DMS153 treated with DMSO at 0.1 percent for 48 hours (cell line): ENCODE results near the gene ASIC1.
A peak's percentile ranks its signal among the peaks of the same experiment; 100 is the strongest.

Source experiments
- DNase-seq: peaks from one replicate; lab custom pipeline; 2025; ENCODE audit not compliant: unreplicated experiment; lab: John Stamatoyannopoulos, UW

Gene ASIC1

GRCh38 chr12:50040657-50041056, 16.7 kb upstream of the ASIC1 start:
- DNase-seq: no peak

GRCh38 chr12:50041062-50041860, 16.1 kb upstream of the ASIC1 start:
- DNase-seq: no peak

- DNase-seq: no peak
Measured at GRCh38 chr12:50041962-50042361, 15.4 kb upstream of the ASIC1 start.

GRCh38 chr12:50042693-50043092, 14.7 kb upstream of the ASIC1 start:
- DNase-seq: no peak

GRCh38 chr12:50043308-50043707, 14.1 kb upstream of the ASIC1 start:
- DNase-seq: no peak

GRCh38 chr12:50043854-50044253, 13.5 kb upstream of the ASIC1 start:
- no peak for DNase-seq

- DNase-seq: no peak
Measured at GRCh38 chr12:50047693-50048250, 9.6 kb upstream of the ASIC1 start.

- no peak for DNase-seq
Measured at GRCh38 chr12:50049254-50050118, 7.9 kb upstream of the ASIC1 start.

GRCh38 chr12:50050119-50050385, 7.3 kb upstream of the ASIC1 start:
- DNase-seq: no peak

GRCh38 chr12:50050410-50051098, 6.8 kb upstream of the ASIC1 start:
- DNase-seq: peak; percentile 2

- no peak for DNase-seq
Measured at GRCh38 chr12:50051101-50051806, 6.1 kb upstream of the ASIC1 start.

- DNase-seq: no peak
Measured at GRCh38 chr12:50052544-50052943, 4.9 kb upstream of the ASIC1 start.

GRCh38 chr12:50052964-50053363, 4.4 kb upstream of the ASIC1 start:
- DNase-seq: no peak

GRCh38 chr12:50053583-50053982, 3.8 kb upstream of the ASIC1 start:
- DNase-seq: no peak

GRCh38 chr12:50055831-50056638, 1.4 kb upstream of the ASIC1 start:
- DNase-seq: no peak

- no peak for DNase-seq
Measured at GRCh38 chr12:50056639-50056976, 788 bp upstream of the ASIC1 start.

GRCh38 chr12:50057896-50058670, 687 bp downstream of the ASIC1 start:
- DNase-seq: no peak

GRCh38 chr12:50058743-50059312, 1.4 kb downstream of the ASIC1 start:
- no peak for DNase-seq

- no peak for DNase-seq
Measured at GRCh38 chr12:50059440-50060119, 2.2 kb downstream of the ASIC1 start.
